HG03280 (cell line): Measurements from ENCODE around the gene EXOC4.

Experiments used
- ATAC-seq: cut with Tn5 transposase; IDR thresholded peaks from one replicate; pipeline ENCODE4 v1.9.1; 2021; ENCODE audit warnings: mild to moderate bottlenecking, moderate library complexity; ENCODE audit not compliant: unreplicated experiment

The EXOC4 gene

DNA sequence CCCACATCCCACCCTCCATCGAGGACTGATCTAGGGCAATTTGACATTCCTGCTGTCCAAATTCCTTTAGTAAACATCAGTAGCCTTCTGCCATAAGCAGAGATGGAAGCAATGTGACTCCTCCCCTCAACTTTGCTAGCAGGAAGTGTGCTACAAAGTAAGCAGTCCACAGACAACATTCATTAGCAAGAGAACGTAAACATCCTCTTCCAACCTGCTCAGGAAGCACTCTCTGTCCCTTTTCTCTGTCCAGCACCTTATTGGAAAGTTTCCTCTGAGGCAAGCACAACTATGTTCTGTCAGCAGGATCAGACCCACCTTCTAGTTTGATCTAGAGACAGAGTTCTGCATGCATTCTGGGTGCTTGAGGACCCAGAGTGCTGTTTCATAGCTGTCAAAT, 826.1 kb downstream of the EXOC4 start:
- no peak for ATAC-seq

GRCh38 chr7:134081695-134082094, 828.8 kb downstream of the EXOC4 start:
- no peak for ATAC-seq

DNA sequence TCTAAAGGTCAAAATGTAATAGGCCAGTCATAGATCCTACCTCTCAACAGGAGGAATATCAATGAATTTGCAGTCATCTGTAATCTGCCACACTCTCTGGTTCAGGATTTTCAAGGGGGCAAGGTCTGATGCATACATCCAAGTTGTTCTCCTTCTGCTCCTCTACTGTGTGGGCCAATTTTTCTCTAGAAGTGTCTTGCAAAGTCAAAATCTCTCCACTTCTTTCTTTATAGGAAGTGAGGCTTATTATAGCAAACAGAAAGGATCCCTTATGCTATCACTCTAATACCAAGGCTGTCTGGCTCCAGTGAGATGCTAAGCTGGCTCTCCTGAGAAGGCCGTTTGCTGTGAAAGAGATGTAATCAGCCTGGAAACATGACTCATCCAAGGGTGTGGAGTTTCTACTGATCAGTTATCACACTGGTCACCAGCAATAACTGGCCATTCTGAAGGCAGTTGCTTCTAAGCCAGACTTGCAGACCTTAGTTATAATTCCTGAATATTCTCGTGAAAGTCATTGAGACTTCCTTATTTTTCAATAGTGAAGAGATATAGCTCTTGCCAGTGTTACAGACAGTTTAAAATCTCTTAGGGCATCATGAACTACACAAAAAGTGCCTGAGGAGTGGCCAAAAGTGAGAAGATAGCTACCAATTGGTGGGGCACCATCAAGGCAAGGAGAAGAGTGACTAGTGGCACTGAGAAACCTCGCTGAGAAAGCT, 831.0 kb downstream of the EXOC4 start:
- ATAC-seq = no peak

DNA sequence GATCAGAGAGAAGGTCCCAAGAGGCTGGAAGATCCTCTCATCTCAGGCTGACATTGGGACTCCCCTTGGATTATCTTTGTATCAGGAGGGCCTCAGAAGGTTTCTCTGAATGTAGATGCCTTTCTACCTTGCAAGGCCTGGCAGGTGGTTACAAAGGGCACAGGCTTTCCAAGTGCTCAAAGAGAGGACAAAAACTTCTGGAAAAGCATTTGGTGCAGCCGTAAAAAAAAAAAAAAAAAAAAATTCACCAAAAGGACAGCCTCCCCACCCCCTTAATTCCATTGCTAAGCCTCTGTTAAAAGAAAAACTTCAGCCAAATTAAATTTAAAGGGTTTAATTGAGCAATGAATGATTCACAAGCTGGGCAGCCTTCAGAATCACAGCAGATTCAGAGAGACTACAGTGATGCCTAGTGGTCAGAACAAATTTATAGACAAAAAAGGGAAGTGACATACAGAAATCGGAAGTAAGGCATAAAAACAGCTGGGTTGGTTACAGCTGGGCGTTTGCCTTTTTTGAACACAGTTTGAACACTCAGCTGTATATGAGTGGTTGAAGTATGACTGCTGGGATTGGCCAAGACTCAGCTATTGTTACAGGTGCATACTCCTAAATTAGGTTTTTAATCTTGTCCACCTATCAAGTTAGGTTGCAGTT, 831.7 kb downstream of the EXOC4 start:
- ATAC-seq = no peak

DNA sequence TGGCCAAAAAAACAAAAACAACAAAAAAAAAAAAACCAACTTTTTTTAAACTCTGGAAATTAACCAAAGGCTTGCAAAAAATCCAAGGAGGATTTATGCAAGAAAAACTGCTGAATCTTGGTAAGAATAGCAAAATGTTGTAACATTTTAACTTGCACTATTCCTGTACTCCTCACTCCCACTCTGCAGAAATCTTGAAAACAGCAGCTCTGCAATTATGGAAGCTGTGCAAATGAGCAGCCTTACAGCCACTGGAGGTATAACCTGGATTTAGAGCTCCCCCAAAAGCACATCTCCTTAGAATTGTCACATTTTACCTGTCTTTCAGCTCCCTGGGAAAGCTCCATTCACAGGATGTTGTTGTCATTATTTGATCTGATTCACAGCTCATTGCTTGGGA, 832.4 kb downstream of the EXOC4 start:
- no peak for ATAC-seq

DNA sequence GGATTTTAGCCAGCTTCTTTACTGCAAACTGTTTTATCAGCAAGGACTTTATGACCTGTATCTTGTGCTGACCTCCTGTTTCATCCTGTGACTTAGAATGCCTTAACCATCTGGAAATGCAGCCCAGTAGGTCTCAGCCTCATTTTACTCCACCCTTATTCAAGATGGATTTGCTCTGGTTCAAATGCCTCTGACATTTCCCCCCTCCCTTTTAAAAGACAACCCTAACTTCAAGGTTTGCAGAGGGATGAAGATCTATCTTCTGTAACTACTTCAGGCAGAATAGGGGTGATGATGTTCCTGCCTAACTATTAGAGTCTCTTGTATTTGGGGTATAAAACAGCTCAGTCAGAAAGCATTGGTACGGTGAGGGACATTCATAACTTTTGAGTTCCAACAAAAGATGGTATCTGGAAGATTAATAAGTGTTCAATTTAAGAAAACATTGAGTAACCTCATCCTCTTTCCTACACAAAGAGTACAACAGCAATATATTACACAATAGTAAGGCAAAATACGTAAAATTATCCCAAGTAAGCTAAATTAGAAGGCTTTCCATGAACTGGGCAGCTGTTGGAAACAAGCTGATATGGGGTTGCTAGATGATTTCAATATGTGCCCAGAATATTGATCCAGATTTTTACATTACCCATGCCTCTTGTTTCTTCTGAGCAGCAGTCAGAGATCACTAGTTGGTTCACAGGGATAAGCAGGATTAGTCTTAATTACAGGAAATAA, 834.3 kb downstream of the EXOC4 start:
- ATAC-seq = no peak

DNA sequence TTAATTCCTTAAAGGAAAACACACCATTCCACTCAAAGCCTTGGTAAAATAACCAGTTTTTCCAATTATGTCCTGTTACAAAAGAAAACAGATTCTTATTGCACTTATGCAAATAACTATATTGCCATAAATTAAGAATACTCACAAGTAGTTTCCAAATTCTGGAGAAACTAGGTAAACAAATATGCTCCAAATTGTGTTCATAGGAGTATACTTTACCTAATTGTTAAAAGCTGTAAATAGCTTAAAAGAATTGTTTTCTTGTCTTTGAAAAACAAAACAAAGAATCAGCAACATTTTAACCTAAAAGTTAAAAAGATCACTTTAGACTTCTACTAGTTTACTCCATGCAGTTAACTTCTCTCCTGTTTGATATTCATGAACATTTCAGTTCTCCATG, 835.3 kb downstream of the EXOC4 start:
- no peak for ATAC-seq

GRCh38 chr7:134089446-134089845, 836.6 kb downstream of the EXOC4 start:
- no peak for ATAC-seq

- ATAC-seq = no peak
Measured at GRCh38 chr7:134098072-134098471, 845.2 kb downstream of the EXOC4 start.

DNA sequence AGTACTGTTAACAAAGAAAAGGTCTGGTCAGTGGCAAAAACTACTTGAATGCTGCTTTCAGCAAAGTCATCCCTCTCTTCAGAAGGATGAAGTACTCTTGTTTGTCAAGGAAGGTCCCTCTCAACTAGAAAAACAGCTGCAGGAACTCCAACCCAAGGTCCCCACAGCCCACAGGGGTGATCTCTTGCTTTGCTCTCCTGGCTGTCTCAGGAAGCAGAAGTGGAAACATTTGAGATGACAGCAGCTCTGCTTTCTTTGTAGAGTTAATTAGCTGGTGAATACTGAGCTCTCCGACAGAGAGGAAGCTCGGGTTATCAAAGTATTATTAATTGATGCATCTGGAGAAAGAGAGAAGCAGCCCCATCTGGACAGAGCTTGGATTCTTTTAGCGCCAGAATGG, 848.8 kb downstream of the EXOC4 start:
- no peak for ATAC-seq

DNA sequence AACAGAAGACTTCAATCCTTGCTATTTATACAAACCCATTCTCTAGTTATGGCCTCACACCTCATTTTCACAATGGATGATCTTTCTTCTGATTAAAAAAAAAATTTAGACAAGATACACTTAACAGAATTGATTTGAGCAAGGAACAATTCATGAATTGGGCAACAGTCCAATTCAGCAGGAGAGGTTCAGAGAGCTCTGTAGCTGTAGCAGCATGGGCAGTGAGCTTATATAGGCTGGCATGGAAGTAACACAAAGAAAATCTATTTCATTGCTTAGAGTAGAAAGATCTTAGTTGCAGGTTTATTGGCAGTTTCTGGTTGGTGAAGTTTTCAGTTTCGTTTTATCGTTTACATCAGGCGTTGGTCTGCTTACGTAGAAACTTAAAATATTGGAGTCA, 851.3 kb downstream of the EXOC4 start:
- ATAC-seq = no peak

- no peak for ATAC-seq
Measured at GRCh38 chr7:134105841-134106240, 853.0 kb downstream of the EXOC4 start.

DNA sequence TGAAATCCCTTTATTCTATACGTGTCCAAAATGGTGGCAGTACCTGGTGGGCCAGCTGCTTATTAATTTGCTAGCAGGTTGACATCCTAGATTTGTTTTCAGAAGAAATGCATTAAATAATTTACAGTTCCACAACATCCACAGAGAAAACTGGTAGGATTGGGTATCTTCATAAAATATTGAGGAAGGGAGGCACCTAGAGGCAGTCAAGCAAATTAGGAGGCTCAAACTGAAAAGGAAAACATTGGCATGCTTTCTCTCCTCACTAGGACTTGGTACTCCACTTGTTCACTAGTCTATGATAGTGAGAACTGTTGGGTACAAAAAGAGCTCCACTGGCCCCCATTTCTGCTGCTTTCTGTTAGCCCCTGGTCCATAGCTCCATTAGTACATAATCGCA, 855.9 kb downstream of the EXOC4 start:
- no peak for ATAC-seq

DNA sequence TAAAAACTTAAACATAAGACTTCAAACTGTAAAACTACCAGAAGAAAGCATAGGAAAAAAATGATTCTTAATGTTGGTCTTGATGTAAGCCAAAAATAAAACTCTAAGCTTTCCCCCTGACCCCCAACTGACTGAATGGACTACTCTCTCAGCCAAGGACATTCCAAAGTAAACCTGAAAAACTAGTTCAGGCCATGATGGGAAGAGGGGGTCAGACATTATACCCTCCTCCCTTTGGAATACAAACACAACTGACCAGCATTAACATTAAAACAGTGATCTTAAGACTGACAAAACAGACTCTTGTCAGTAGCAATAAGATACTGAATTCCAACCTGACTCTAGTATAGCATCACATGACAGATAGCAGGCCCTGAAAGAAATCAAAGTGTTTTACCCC, 860.8 kb downstream of the EXOC4 start:
- ATAC-seq = no peak

- no peak for ATAC-seq
Measured at GRCh38 chr7:134114992-134115391, 862.1 kb downstream of the EXOC4 start.
